Prostate gland (tissue), 2 donors: ENCODE measurements around the gene SLC24A4. TPM values are rescaled to one million over a fixed set of nuclear protein-coding genes. Genes with fewer than 3 reads are reported as not detected.

Experiments
- DNase-seq: peaks from one replicate; pipeline ENCODE4 v3.0.0-alpha.2; 2019; ENCODE audit warnings: low spot score
- H3K27ac ChIP-seq, 2 donors: fragments of 200-600 bp; sonication (generic); 2 replicates each; pipeline ENCODE4 v1.5.1; 2017 to 2019
- H3K27me3 ChIP-seq: fragments of 200-600 bp; sonication (generic); replicated peaks from 2 replicates; pipeline ENCODE4 v1.5.1; 2019; ENCODE audit not compliant: insufficient read depth
- H3K36me3 ChIP-seq, 2 donors: fragments of 200-600 bp; sonication (generic); 1 replicate in 1 of 2; 2 replicates in 1 of 2; pipeline versions ENCODE4 v1.5.1 to v1.8.1; 2017 to 2019
- H3K4me1 ChIP-seq: fragments of 200-600 bp; sonication (generic); replicated peaks from 2 replicates; pipeline ENCODE4 v1.5.1; 2019
- H3K4me3 ChIP-seq, 2 donors: fragments of 200-600 bp; sonication (generic); 2 replicates each; pipeline ENCODE4 v1.5.1; 2017 to 2019
- H3K9me3 ChIP-seq: fragments of 200-600 bp; sonication (generic); 2 replicates; pipeline ENCODE4 v1.5.1; 2017
- CTCF ChIP-seq, 4 experiments: fragments of 200-600 bp in 2 of 4; fragments of 450-650 bp in 2 of 4; sonication (generic) in 2 of 4; IDR thresholded peaks; 1 replicate in 3 of 4; 2 replicates in 1 of 4; pipeline ENCODE4 v1.5.1; 2016 to 2019; ENCODE audit warnings: antibody characterized with exemption in 4 of 4, mild to moderate bottlenecking in 2 of 4, moderate library complexity in 2 of 4
- POLR2A ChIP-seq: fragments of 450-650 bp; IDR thresholded peaks from one replicate; pipeline ENCODE4 v1.6.1; 2016; ENCODE audit warnings: antibody characterized with exemption, mild to moderate bottlenecking
- POLR2AphosphoS5 ChIP-seq: sonication (generic); formaldehyde crosslinking; IDR thresholded peaks from one replicate; pipeline ENCODE4 v1.6.1; 2017; ENCODE audit warnings: antibody characterized with exemption
- WGBS: methylation state at CpG from one replicate; pipeline ENCODE4 v1.1.5; 2018; 5-methylcytosine and 5-hydroxymethylcytosine counted together
- intact Hi-C: fragments of 100-400 bp; cut with DNase I; formaldehyde crosslinking; loops from one replicate; pipeline ENCODE4 v1.14.2; 2022
- total RNA-seq, 2 donors: library from RNA; depleted of rRNA; stranded (reverse); fragments of >200 nt; gene quantifications; one replicate each; pipeline ENCODE4 v1.1.0, GENCODE V29; 2016

The SLC24A4 gene
- total RNA-seq, 2 donors from 2014 or later: 0.82 to 7.2 TPM

- Histone ChIP-seq H3K9me3 (no peaks in the 10 kb centered on the region), H3K27me3 (no peaks in the 10 kb centered on the region), H3K4me3 (no peak overlapping the region), H3K4me1 (no peaks in the 10 kb centered on the region), H3K27ac (no peak overlapping the region), H3K36me3 (no peaks in the 10 kb centered on the region)
- no peak for TF ChIP-seq CTCF (IDR thresholded peaks at IDR 0.05)
- no peak for TF ChIP-seq POLR2A
- TF ChIP-seq POLR2AphosphoS5: no peak
- no peak for DNase-seq
- intact Hi-C loops: no loop called here
- WGBS: 53% methylated on average over 9 of the region's 9 CpGs
These were observed 74.4 kb downstream of the SLC24A4 start for GRCh38 chr14:92397150-92397952.

GRCh38 chr14:92397953-92398564, 75.1 kb downstream of the SLC24A4 start:
- DNase-seq: no peak
- Histone ChIP-seq H3K4me3 (no peak overlapping the region), H3K27ac (no peak overlapping the region), H3K36me3 (no peaks in the 10 kb centered on the region), H3K27me3 (no peaks in the 10 kb centered on the region), H3K9me3 (no peaks in the 10 kb centered on the region), H3K4me1 (no peaks in the 10 kb centered on the region)
- intact Hi-C loops: no loop called here
- TF ChIP-seq CTCF (IDR thresholded peaks at IDR 0.05) (no peak), POLR2AphosphoS5 (no peak), POLR2A (no peak)
- 81% methylated on average over 9 of the region's 9 CpGs for WGBS

- H3K4me3 ChIP-seq: no peak overlapping the region
- H3K27ac ChIP-seq: no peak overlapping the region
- WGBS: 73% methylated on average over 7 of the region's 7 CpGs
- intact Hi-C loops: no loop called here
- no peaks in the 10 kb centered on the region for H3K36me3 ChIP-seq
- no peak for TF ChIP-seq CTCF (IDR thresholded peaks at IDR 0.05)
- TF ChIP-seq POLR2A: no peak
- no peak for TF ChIP-seq POLR2AphosphoS5
- no peak for DNase-seq
- no peaks in the 10 kb centered on the region for H3K9me3 ChIP-seq
- no peaks in the 10 kb centered on the region for H3K4me1 ChIP-seq
- H3K27me3 ChIP-seq: no peaks in the 10 kb centered on the region
These were observed 76.1 kb downstream of the SLC24A4 start for GRCh38 chr14:92398888-92399636.

GRCh38 chr14:92400579-92401444, 77.8 kb downstream of the SLC24A4 start:
- no peaks in the 10 kb centered on the region for H3K36me3 ChIP-seq
- WGBS: 66% methylated on average over 7 of the region's 7 CpGs
- H3K27ac ChIP-seq: no peak overlapping the region

More at GRCh38 chr14:92400579-92401444, 77.8 kb downstream of the SLC24A4 start:
- DNase-seq: no peak
- intact Hi-C loops: no loop called here
- Histone ChIP-seq H3K27me3 (no peaks in the 10 kb centered on the region), H3K9me3 (no peaks in the 10 kb centered on the region), H3K4me3 (no peak overlapping the region), H3K4me1 (no peaks in the 10 kb centered on the region)
- TF ChIP-seq POLR2A (no peak), POLR2AphosphoS5 (no peak), CTCF (IDR thresholded peaks at IDR 0.05) (no peak)
